Renal cortical epithelial cell (primary cell): ENCODE measurements around the gene CCDC196. TPM values are rescaled to one million over a fixed set of nuclear protein-coding genes. Genes with fewer than 3 reads are reported as not detected.

Experiments
- total RNA-seq: library from RNA; depleted of rRNA; stranded (reverse); fragments of >200 nt; gene quantifications from 2 replicates; pipeline ENCODE4 v1.2.3, GENCODE V29; 2014

Gene CCDC196
- total RNA-seq, 1 donor from 2014 or later = not detected

Other genes with a start within 250 kb of the CCDC196 start
- gene GPHN, start 21.8 kb downstream of the CCDC196 start, total RNA-seq = 12.0 and 38.7 TPM in 2 replicates